GM12873 (cell line): Measurements from ENCODE around the gene RASA3.

Source experiments
- TF ChIP-seq, protein P1 (sequence below): IDR thresholded peaks from 2 replicates; pipeline ENCODE4 v1.5.1; 2012; ENCODE audit warnings: low read depth, mild to moderate bottlenecking, moderate library complexity, low read length, control low read depth; ENCODE audit not compliant: insufficient read depth; ENCODE audit errors: missing control alignments

Gene RASA3

DNA sequence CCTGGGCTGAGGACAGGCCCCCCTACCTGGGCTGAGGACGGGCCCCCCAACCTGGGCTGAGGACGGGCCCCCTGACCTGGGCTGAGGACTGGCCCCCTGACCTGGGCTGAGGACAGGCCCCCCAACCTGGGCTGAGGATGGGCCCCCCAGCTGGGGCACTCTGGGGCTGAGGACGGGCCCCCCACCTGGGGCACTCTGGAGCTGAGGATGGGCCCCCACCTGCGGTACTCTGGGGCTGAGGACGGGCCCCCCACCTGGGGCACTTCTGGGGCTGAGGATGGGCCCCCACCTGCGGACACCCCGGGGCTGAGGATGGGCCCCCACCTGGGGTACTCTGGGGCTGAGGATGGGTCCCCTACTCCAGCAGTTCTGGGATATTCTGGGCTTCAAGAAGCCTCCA is 65.5 kb downstream of the RASA3 start:
- TF ChIP-seq, protein P1, sequence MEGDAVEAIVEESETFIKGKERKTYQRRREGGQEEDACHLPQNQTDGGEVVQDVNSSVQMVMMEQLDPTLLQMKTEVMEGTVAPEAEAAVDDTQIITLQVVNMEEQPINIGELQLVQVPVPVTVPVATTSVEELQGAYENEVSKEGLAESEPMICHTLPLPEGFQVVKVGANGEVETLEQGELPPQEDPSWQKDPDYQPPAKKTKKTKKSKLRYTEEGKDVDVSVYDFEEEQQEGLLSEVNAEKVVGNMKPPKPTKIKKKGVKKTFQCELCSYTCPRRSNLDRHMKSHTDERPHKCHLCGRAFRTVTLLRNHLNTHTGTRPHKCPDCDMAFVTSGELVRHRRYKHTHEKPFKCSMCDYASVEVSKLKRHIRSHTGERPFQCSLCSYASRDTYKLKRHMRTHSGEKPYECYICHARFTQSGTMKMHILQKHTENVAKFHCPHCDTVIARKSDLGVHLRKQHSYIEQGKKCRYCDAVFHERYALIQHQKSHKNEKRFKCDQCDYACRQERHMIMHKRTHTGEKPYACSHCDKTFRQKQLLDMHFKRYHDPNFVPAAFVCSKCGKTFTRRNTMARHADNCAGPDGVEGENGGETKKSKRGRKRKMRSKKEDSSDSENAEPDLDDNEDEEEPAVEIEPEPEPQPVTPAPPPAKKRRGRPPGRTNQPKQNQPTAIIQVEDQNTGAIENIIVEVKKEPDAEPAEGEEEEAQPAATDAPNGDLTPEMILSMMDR = no peak

DNA sequence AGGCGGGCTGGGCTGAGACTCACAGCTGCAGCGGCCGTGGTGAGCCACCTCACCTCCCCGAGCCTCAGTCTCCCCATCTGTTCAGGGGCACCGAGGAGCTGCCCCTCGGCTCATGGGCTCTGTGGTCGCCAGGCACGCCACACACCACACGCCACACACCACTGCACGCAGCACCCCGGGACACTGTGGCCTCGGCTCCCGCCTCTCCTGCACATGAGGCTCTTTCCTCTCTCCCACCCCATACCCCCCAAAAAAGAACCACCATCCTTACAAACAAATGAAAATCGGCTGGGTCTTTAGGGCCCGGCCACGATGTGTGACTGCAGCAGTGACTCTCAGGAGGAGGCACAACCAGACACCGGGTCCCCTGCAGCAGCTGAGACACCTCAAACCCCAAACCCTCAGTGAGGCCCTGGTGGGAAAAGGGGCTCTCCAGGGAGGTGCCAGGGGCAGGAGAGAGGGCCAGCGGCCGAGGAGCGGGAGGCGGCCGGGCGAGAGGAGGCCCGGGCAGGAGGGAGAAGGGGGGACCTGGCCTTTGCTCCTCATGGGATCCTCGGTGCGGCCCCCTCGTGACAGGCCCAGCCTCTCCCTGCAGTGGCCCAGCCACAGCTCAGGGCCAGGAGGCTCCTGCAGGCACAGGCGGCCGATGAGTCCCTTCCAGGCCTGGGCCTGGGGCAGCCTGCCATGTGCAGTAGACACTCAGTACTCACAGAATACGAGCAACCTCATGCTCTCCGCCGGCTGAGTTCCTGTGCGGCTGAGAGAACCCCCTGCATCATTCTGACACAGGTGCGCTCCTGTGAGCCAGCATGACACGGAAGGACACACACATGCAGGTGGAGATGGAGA is 66.3 kb downstream of the RASA3 start:
- TF ChIP-seq, protein P1 = no peak

DNA sequence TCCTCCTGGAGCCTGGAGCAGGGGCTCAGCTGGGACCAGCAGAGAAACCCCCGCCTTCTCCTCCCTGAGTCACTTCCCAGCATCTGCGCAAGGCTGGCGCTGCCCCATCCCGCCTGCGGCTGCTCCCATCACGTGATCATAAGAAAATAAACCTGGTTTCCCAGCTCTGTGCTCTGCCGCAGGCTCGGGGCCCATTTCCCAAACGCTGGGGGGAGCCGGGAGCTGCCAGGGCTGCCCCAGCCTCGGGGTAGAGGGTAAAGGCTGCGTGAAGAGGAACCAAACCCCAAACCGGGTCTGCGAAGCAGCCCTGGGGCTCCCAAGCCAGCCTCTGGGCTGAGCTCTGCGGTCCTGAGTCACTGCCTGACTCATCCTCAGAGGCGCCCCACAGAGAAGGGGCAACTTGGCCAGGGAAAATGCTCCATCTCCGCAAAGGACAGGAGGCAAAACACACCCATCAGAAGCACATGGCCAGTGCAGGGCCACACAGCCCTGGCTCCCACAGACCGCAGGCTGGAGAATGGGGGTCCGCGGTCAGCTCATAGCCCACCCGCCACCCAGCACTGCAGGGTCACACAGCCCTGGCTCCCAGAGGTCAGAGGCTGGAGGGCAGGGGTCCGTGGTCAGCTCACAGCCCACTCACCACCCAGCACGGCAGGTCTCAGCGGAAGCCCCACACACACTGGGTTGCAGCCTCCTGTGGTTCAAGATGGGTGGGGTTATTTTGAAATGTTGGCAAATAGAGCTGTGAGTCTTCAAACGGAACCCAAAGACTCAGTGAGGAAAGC is 67.1 kb downstream of the RASA3 start:
- TF ChIP-seq, protein P1 = no peak

DNA sequence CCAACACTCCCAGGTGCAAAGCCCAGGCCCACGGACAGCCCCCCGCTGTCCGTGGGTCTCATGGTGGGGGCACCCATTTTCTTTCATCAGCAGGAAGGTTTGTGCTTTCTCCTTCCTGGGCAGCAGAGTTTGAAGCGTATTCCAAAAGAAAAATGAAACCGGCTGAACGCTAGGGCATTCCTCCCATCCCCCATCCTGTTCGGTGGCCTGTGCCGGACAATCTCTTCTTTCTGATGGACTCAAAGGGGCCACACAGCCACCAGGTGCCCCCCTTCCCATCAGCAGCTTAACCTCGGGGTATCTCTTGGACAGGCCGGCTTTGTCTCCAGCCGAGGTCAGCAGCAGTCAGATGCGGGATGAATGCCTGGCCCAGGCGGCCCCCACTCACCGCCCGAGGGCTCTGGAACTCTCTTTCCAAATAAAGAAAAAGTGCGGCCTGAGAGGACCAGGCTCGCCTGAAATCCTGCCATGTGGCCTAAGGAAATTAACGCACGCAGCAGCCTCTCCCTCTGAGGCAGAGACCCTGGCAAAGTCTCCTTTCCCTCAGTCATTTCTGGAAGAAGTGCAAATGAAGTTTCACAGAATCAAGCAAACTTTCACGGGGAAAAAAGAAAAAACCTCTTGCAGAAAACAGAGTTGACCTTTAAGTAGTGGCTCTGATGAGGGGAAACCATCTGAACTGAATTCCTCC is 67.8 kb downstream of the RASA3 start:
- TF ChIP-seq, protein P1 = no peak

DNA sequence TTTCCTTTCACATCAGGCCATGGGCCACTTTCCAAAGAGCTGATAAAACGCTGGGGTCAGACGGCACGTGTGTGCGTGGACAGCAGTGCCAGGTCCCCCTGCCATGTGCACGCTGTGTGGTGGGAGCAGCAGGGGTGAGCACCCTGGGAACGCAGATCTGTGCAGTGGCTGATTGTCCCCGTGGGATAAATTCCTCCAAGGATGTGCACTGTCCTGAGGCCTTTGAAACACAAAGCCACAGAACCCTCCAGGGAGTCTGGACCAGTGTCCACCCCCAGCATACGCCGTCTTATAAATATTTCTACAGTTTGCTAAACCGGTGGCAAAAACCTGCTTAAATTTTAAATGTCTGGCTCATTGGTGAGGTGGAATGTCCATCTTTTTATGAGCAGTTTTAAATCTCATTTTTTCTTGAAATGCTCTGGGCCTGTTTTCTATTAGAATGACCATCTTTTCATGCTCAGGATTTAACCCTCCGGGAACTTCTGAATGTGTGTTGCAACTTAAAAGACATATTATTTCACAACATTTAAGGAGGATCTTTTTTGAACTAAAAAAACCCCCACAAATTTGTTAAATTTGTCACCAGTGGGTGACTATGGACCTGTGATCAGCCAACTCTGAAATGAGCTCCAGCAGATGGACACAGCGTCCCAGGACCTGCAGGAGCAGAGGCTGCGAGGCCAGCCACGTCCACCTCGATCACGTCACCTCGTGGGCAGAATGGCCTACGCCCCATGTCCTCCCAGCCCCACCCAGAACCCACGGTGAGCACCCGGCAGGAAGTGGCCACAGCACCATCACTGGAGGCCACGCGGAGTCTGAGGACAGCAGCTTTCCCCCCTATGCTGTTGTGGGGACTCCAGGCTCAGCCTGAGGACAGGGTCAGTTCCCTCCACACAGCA is 68.6 kb downstream of the RASA3 start:
- TF ChIP-seq, protein P1 = no peak

DNA sequence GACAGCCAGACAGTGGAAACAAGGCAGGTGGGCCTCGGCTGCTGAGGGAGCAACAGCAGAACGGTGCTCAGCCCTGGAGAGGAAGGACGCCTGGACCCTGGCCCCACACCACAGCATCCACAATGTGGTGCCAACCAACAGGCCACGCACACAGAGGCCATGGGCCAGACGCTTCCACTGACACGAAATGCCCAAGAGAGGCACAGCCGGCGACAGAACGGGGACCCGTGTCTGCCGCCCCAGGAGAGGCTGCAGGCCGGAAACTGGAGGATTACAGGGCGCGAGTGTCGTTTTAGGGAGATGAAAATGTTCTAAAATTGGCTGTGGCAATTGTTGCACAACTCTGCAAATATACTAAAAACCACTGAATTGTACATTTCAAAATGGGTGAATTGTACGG is 69.7 kb downstream of the RASA3 start:
- TF ChIP-seq, protein P1 = no peak
